HG03354 (cell line): ENCODE data around the gene ENTREP1.
"Not testable (repeated sequence)": the region's sequence is repeated elsewhere in the genome, so short reads cannot be mapped to it uniquely, and the experiment has no call there.

ENCODE experiments used
- ATAC-seq: cut with Tn5 transposase; IDR thresholded peaks from one replicate; pipeline ENCODE4 v1.9.1; 2021; ENCODE audit warnings: mild to moderate bottlenecking; ENCODE audit not compliant: unreplicated experiment, poor library complexity, severe bottlenecking

Gene ENTREP1, protein sequence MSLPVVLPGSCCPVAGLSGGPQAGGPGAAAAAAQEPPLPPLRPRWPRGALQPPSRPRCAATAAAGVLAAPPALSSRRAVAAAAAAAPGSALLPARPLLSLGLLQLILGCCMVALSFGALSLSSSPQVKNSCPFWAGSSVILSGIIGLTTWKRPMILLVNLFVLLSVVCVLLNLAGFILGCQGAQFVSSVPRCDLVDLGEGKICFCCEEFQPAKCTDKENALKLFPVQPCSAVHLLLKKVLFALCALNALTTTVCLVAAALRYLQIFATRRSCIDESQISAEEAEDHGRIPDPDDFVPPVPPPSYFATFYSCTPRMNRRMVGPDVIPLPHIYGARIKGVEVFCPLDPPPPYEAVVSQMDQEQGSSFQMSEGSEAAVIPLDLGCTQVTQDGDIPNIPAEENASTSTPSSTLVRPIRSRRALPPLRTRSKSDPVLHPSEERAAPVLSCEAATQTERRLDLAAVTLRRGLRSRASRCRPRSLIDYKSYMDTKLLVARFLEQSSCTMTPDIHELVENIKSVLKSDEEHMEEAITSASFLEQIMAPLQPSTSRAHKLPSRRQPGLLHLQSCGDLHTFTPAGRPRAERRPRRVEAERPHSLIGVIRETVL

DNA sequence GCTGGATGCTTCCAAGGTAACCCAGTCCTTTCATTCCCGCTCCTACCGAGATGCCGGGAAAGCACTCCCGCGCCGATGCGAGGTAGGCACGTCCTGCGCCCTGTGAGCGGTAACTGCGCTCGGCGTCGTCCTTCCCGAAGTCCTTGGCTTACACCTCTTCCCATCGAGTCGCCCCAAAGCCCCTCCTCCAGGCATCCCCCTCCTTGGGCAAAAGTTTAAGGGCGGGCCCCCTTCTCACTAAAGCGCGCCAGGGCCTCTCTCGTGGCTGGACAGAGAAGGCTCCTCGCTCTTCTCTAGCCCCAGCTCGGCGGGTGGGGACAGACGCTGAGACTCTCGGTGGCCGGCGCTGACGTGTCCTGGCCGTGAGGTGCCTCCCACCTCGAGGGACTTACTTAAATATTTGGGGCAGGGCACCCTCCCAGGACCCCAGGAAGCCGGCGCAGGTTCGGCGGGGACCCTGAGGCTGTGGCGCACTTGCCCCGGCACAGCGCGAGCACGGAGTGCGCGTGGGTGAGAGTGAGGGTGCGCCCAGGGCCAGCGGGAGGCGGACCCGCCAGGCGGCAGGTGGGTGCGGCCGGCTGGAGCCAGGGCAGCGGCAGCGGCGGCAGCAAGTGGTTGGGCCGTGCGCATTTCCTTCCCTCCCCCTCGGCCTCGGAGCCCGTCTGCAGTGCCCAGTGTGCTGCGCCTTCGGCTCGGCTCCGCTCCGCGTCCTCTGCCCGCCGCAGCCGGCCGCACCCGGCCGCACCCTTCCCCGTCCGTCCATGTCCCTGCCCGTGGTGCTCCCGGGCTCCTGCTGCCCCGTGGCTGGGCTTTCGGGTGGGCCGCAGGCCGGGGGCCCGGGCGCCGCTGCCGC, at the start of gene ENTREP1:
Gene ENTREP1, plus strand, starts transcription at position 667 of the 853 bp plus-strand sequence. Its CDS starts 95 bp downstream, at position 762.
- peak; percentile 58 for ATAC-seq

DNA sequence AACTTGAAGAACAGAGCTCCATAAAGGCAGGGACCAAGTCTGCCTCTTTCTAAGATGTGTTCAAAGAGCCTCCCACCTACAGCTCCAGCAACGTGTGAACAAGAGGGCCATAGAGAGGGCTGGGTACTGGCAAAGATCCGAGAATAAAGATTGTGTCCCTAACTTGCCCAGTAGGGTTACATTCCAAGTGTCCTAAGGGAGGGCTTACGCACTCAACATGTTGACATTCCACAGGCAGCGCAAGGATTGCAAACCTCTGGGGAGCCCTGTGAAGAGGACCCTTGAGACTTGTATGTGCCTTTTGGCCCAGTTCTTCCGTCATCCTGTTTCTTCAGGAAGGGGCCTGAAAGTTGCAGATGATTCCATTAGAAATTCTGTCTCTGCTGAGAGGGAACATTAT, 48.2 kb upstream of the ENTREP1 start:
- ATAC-seq = no peak

GRCh38 chr9:69279084-69279731, 45.8 kb upstream of the ENTREP1 start:
- no peak for ATAC-seq

DNA sequence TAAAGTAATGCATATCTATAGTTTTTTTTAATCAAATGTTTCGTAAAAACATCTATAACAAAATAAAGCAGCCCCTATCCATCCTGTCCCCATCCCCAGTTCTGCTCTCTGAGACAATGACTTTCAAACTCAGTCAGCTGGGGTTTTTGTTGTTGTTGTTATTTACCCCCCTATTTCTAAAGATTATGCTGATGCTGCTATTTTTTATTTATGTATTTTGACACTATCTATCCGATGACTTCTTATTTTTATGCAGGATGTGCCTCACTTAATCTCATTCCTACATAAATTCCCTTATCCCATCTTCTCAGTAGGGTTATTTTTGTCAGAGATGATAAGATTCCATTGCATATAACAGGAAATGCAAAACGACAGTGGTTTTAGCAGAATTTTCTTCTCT, 45.3 kb upstream of the ENTREP1 start:
- ATAC-seq = no peak

DNA sequence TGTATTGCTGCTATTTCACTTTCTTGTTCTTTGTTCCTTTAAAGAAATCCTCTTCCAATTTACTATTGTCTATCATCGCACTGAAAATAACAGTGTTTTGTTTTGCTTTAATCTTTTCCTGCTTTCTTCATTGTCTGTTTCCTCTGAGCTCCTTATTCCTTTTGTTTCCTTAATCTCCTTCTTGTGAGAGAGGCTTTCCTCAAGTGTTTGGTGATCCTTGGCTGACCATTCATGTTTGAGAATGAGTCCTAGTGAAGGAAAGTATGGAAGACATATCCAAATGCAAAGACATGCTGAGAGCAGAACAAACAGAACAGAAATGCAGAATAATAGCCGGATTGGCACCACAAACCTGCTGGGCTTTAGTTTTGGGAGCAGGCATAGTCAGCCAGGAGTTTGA, 42.0 kb upstream of the ENTREP1 start:
- ATAC-seq = no peak

GRCh38 chr9:69292078-69292477, 32.9 kb upstream of the ENTREP1 start:
- ATAC-seq = no peak

DNA sequence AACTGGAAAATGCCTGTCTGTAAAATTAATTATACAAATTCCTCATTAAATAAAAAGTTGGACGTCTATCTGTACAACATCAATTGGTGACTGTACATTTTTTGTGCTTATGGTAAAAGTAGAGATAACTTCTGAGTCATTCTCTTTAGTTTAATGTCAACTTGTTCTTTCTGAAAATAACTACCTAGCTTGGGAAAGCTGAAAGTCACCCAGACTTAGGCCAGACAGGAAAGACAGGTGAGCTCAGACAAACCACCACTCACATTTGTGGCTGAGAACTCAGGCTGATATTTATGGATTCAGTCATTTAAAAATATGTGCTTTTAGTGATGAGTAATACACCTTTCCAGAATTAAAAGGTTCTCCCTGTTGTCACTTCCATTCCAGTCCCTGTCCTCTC, 31.9 kb upstream of the ENTREP1 start:
- ATAC-seq = no peak

DNA sequence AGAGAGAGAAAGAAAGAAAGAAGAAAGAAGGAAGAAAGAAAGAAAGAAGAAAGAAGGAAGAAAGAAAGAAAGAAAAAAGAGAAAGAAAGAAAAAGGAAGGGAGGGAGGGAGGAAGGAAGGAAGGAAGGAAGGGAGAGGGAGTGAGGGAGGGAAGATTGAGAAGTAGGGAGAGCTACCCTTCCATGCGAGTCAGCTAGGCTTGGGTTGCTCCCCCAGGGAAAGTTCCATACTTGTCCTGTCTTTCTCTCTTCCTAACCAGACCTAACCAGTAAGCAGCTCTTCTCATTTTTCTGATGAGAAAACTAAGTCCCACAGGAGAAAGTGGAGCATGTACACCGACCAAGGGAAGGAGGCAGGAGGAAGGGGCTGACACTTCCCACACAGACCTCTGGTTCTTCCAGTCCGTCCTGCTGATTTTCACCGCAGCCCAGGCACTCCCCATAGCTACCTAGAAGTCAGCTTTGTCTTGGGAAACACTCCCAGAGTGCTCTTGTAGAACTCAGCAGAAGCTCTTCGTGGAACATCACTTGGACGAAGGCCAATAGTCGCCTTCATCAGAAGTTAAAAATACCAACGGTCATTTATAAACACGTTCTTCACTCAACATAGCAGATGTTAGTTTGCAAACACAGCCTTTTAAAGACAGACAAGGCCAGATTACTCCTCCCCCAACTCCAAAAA, 29.0 kb upstream of the ENTREP1 start:
- ATAC-seq = no peak

DNA sequence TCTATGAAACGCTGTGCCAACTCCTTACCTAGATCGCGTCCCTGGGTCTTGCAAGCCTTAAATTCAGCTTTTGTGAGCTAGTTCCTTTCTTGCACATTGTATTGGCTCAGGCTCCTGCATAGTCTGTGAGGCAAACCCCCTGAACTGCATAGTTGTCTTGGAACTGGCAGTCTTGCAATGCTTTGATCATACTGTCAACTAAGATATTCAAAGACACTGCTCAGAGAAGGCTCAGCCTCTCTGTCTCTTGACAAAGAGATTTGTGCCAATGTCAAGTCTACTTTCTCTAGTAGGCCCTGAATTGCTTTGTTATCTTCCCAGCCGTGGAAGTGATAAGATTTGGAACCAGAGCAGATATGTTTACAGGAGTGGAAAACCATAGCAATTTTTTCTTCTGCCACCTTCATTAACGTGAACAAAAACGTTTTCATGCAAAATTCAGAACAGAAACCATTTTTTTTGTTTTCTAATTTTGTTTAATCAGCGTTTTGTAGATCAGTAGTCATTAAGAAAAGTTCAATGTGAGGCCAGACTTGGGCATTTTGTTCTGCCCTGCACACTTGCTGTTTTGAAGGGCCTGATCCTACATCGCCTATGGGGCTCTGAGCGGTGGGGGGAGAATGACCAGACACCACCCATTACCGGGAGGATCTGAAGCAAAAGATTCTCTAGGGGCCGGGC, 27.6 kb upstream of the ENTREP1 start:
- ATAC-seq = no peak

DNA sequence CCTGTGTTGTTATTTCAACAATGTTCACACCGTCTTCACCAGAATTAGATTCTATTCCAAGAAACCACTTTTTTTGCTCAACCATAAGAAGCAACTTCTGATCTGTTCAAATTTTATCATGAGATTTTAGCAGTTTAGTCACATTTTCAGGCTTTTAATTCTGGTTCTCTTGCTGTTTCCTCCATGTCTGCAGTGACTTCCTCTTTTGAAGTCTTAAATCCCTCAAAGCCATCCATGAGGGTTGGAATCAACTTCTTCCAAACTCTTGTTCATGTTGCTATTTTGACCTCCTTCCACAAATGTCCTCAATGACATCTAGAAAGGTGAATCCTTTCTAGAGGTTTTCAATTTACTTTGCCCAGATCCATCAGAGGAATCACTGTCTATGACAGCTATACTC, 25.7 kb upstream of the ENTREP1 start:
- no peak for ATAC-seq

DNA sequence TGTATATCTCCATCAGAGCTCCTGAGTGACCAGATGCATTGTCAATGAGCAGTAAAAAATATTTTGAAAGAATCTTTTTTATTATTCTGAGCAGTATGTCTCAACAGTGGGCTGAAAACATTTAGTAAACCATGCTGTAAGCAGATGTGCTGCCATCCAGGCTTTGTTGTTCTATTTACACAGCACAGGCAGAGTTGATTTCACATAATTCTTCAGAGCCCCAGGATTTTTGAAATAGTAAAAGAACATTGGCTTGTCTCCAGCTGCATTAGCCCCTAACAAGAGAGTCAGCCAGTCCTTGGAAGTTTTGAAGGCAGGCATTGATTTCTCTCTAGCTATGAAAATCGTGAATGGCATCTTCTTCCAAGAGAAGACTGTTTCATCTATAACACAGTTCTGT, 25.2 kb upstream of the ENTREP1 start:
- no peak for ATAC-seq

- ATAC-seq = no peak
Observed at GRCh38 chr9:69303331-69303730, 21.7 kb upstream of the ENTREP1 start.

DNA sequence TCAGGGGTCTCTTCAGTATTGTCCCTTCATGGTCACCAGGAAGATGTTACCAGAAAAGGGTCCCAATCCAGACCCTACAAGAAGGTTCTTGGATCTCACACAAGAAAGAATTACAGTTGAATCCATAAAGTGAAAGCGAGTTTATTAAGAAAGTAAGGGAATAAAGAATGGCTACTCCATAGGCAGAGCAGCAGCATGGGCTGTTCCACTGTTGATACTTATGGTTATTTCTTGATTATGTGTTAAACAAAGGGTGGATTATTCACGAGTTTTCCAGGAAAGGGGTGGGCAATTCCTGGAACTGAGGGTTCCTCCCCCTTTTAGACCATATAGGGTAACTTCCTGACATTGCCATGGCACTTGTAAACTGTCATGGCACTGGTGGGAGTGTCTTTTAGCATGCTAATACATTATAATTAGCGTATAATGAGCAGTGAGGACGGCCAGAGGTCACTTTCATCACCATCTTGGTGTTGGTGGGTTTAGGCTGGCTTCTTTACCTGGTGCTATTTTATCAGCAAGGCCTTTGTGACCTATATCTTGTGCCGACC, 18.0 kb upstream of the ENTREP1 start:
- ATAC-seq = not testable (repeated sequence)

DNA sequence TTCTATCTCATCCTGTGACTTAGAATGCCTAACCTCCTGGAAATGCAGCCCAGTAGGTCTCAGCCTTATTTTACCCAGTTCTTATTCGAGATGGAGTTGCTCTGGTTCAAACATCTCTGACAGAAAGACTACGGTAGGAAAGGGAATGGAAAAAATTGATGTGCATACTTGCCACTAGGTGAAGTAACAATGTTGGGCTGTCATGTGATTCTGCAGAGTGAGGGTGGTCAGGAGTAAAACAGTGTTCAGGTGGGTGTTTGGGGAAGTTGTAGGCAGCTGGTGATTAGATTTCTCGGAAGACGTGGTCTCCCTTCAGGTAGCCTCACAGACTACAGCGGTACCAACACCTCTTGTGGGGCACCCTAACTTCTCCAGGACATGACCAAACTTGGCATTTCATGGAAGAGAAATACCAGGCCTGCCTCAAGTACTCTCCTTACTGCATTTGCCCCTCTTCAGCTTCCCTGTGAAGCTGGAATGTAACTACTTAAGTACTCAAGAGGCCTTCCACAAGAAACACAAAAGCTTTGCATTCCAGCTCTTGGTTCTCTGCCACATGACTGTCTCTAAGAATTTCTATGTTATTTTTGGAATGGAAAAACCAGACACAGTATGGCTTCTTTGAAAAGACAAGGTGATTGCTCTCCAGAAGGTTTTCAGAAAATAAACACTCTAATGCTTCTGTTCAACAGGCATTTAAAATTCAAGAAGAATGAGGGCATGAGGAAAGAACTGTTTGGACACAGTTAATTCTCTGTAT, 17.4 kb upstream of the ENTREP1 start:
- no peak for ATAC-seq

DNA sequence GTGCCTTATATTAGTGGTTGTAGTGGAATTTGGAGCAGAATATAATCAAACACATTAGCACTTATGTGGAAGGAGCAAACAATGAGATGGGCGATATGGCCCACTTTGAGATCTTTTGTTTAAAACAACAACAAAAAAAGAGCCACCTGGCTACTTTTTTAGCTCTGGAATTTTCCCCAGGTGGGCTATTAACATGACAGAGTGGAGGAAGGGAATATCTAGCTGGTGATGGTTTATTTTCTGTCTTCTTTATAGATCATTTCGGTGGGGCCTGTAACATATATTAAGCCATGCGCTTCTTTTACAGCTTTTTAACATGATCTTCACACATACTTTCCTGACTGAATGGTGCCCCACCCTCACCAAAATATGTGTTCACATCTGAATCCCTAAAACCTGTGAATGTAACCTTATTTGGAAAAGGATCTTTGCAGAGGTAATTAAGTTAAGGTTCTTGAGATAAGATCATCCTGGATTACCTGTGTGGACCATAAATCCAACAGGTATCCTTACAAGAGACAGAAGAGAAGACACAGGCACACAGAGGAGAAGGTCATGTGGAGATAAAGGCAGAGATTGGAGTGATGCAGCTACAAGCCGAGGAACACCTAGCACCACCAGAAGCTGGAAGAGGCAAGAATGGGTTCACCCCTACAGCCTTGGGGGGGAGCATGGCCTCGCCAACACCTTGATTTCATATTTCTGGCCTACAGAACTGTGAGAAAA, 16.6 kb upstream of the ENTREP1 start:
- no peak for ATAC-seq

DNA sequence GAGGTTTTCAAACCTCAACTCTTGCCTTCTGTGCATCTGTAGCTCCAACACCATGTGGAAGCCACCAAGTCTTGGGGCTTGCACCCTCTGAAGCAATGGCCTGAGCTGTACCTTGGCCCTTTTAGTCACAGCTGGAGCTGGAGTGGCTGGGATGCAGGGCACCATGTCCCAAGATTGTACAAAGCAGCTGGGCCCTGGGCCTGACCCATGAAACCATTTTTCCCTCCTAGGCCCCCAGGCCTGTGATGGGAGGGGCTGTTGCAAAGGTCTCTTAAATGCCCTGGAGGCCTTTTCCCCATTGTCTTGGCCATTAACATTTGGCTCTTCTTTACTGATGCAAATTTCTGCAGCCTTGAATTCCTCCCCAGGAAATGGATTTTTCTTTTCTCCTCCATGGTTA, 11.8 kb upstream of the ENTREP1 start:
- ATAC-seq = no peak

DNA sequence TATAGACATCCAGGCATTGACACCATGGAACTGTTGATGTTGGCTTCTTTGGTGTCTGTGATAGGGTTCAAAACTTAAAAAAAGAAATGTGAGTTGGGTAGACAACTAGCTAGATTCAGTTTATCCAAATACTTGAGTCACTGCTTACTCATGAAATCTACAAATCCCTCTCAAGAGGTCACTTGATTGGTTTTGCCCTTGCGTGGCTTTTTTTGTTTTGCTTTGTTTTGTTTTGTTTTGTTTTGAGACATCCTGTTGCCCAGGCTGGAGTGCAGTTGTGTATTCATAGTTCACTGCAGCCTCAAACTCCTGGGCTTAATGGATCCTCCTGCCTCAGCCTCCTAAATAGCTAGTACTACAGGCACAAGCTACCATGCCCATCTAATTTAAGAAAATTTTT, 10.5 kb upstream of the ENTREP1 start:
- ATAC-seq = no peak
